HG02840 (cell line): Measurements from ENCODE around the gene USP11.

Experiments used
- ATAC-seq: cut with Tn5 transposase; IDR thresholded peaks from one replicate; pipeline ENCODE4 v1.9.1; 2021; ENCODE audit warnings: mild to moderate bottlenecking, moderate library complexity, moderate number of reproducible peaks; ENCODE audit not compliant: unreplicated experiment, low FRiP score

Gene USP11

DNA sequence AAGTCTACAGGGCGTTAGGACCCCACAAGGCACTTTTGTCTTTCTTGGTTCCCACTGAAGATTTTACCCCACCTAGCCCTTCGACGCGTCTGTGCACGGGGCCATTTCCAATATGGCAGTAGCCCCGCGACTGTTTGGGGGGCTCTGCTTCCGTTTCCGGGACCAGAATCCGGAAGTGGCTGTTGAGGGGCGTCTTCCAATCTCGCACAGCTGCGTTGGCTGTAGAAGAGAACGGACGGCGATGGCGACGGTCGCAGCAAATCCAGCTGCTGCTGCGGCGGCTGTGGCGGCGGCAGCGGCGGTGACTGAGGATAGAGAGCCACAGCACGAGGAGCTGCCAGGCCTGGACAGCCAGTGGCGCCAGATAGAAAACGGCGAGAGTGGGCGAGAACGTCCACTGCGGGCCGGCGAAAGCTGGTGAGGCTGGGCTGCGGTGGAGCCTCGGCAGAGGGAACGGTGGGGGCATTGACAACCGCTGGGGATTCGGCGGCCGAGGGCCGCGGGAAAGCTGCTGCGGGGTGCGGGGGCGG is at the start of gene USP11:
Gene USP11, plus strand, starts transcription at position 207 of the 530 bp plus-strand sequence. Its CDS starts 35 bp downstream, at position 242.
- ATAC-seq, result peak; percentile 12

DNA sequence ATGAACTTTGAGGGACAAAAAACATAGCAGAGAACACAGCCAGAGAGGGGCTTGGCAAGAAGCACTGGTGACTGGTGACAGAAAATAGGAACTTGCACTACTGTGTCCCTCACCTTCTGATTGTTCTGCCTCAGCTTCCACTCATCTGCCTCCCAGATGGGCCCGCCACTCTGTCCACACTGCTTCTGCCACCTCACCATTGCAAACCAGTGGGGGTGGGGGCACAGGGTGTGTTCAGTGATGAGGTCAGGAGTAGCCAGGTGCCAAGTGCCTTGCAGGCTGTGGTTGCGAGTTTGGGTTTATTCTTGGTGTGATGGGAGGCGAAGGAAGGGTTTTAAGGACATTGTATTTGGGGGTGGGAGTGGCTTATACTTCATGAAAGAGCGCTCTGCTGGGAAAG is 48.3 kb upstream of the USP11 start:
- no peak for ATAC-seq

GRCh38 chrX:47185241-47185640 is 47.6 kb upstream of the USP11 start:
- no peak for ATAC-seq

GRCh38 chrX:47186096-47186740 is 46.6 kb upstream of the USP11 start:
- no peak for ATAC-seq

DNA sequence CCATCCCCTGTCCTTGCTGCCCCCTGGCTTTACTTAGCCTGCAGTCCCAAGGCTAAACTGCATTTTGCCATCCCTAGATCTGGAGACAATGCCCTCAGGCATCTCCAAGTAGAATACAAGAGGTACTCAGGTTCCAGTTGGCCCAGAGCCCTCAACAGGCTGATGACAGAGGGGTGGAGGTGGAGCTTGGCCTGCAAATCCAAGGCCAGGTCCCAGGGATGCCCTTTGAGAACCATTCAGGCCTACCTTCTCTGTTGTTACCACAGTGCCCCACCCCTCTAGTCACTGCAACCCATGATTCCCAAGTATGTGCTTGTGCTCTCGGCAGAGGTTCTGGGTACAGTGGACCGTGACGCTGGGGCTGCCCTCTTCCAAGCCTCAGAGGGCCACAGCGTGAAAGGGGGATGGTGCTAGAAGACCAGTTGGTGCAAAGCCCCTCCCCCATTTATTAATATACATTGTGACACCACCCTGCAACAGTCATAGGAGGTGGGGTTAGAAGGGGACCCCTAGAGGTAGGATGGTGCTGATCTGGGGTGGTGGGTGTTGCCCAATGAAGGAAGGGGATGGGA is 45.6 kb upstream of the USP11 start:
- no peak for ATAC-seq

GRCh38 chrX:47189906-47190305 is 42.9 kb upstream of the USP11 start:
- no peak for ATAC-seq

DNA sequence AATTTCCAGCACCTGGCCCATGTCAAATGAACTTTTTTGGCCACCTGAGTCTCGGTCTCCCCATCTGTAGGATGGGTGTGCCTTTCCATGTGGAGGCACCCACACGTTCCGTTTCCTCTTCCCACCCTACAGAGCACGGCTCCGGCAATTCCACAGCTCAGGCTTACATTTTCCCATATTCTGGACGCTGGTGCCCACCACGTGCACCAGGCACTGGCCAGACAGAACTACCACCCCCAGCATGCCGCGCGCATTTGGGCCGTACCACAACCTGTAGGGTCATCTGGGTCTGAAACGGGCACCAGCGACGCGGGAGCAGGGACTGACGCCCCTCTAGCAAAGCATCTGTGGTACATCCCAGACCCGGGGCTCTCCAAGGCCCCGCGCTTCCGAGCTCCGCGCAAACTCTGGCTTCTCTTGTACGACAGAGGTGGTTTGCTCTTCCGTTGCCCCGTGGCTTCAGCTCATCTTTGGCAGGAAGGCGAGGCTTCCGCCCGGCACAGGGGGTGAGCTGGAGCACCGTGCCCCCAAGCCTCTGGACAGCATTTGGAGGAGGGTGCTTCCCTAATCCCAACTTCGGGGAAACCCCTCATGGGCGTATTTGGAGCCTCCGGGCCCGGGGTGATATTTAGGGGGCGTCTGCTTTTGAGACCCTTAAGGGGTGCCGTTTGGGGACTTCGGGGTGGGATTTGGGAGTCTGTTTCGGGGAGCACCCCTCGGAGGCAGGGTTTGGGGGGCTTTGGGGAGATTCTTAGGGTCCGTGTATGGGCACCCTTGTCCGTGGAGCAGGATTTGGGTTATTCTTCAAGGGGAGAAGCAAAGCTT is 42.2 kb upstream of the USP11 start:
- ATAC-seq, result no peak

DNA sequence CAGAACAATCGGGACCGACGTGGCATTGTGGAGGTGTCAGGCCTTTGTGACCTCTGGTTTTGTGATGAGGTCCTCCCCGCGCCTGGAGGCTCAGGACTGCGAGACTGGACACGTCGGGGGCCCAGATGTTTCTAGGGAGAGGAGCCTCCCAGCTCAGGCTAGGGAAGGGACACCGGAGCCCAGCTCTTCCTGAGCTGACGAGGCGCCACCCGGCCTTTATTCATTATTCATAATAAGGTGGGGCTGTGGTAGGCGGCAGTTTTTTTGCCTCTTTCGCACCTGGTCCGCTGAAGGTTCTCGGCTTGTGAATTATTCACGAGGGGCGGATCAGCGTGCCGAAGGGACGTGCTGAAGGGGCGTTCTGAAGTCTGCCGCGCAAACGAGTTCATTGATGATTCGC is 41.5 kb upstream of the USP11 start:
- no peak for ATAC-seq

DNA sequence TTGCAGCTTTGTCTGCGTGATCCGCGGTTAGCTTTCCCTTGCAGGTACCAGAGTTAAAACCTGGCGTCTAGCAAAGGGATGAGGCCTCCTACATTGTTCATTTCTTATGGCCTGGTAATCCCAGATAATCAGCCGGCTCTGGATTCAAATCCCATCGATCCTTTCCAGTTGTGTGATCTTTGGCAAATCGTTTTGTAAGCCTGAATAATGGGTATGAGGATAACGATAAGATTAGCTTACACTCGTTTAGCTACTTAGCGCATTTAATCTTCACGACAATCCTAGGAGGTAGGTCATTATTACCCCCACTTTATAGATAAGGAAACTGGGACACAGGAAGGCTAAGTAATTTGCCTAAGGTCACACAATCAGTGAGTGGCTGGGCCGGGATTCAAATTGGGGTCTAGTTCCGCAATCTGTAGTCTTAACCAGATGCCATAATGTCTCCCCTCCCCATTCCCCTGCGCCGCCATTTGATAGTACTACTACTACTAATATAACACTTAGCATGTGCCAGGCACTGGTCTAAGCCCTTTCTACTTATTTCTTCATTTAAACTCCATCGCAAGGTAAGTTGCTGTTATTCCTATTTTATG is 40.9 kb upstream of the USP11 start:
- no peak for ATAC-seq

- ATAC-seq, result peak; percentile 79
Observed at GRCh38 chrX:47193475-47194193, 39.2 kb upstream of the USP11 start, which contains the start of gene UBA1. UBA1 (plus strand) TSS chrX:47193829; CDS start chrX:47198803, 4,974 bp downstream.

GRCh38 chrX:47194194-47194787 is 38.5 kb upstream of the USP11 start:
- ATAC-seq, result no peak

DNA sequence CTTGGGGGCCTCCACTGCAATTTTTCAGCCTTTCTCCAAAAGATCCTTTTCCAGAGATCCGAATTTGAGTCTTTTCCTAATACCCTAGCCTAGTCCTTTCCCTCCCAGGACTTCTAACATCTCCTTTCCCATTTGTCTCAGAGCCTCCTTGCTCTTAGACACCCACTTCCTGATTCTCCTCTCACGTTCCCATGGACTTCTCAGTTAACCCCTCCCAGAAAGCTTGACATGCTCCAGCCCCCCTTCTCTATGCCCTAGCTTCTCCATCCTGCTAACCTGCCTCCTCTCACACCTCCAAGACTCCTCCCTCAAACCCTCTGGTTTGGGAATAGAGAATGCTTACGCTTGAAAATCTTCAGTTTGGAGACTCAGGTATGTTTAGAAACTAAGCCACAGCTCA is 36.7 kb upstream of the USP11 start:
- ATAC-seq, result no peak

GRCh38 chrX:47197526-47197925 is 35.3 kb upstream of the USP11 start:
- ATAC-seq, result no peak

DNA sequence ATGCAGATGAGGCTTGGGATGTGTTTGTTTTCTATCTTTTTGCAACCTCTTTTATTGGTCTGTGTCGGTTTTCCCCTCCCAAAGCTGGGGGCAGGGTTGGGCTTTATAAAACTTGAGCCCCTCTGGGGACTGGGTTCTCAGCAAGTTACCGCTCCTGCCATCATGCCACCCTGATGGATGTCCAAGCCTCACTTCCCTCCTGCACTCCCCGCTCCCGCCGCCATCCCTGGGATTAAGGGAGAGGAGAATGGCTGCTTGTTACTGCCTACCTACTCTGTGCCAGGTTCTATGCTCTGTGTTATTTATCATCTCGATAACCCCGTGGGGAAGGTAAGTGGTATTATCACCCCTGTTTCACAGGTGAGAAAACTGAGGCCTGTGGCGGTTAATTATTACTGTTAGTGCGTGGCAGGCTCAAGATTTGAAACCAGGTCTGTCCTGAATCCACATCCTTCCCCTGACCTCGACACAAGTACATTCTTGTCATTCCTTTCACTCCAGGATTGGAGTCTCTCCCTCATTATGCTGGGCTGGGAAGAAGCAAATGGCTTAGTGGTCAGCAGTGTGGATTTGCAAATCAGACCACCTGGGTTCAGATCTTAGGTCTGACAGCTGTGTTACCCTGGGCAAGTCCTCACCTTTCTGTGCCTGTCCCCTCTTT is 34.7 kb upstream of the USP11 start:
- ATAC-seq, result no peak

GRCh38 chrX:47198687-47199080 is 34.1 kb upstream of the USP11 start:
- ATAC-seq, result no peak

GRCh38 chrX:47199286-47199685 is 33.5 kb upstream of the USP11 start:
- ATAC-seq, result no peak

DNA sequence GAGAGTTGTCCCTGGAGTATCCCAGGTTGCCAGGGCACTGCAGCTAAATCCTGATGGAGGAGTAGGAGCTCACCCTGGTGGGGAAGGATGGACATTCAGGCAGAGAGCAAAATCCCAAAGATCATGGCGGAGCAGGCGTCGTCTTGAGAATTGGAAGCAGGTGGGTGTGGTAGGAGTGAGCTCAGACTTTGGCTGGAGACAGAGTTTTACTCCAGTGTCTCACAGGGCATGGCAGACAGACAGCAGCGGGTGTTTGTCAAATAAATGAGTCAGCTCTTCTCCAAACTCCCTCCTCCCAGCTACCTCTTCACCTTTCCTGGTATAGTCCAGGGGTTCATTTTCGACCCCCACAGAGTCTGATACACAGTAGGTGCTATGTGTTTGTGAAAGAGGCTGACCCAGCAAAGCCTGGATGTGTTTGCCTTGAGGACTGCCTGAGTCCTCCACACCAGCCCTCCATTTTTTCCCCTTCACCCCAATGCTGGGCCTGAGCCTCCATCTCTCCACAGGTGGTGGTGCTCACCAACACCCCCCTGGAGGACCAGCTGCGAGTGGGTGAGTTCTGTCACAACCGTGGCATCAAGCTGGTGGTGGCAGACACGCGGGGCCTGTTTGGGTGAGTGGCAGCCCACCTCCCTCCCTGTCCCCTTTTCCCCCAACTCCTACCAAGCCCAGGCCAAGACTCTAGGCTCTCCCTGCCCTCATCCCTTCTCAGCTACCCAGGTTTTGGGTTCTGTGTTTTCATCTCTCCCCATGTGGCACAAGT is 32.2 kb upstream of the USP11 start:
- ATAC-seq, result no peak

- ATAC-seq, result no peak
Observed at GRCh38 chrX:47201345-47201944, 31.4 kb upstream of the USP11 start.
